Measurements from ENCODE around the gene IL1F10. TPM values are rescaled to one million over a fixed set of nuclear protein-coding genes. Genes with fewer than 3 reads are reported as not detected.

IL1F10 gene, protein sequence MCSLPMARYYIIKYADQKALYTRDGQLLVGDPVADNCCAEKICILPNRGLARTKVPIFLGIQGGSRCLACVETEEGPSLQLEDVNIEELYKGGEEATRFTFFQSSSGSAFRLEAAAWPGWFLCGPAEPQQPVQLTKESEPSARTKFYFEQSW
- not detected for total RNA-seq
- long read RNA-seq, result 0 reads

DNA sequence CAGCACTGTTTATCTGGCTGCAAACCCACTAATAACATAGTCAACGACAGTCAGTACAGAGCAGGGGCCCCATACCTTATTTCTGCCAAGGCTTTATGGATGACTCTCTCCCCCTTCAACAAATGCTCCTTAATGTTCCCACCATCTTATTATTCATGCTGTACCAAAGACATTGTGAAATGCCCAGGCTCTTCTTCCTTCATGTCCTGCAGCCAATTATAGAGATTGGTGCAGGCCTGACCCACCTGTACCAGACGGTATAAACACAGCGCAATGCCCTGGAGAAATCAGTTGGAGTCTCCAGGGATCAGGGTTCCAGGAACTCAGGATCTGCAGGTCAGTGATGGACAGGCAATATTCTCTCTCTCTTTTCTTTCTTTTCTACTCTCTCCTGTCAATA is at the start of gene IL1F10:
TSS of gene IL1F10 (plus strand) at position 290 of the 400 bp plus-strand sequence. CDS start 4,769 bp downstream, outside the sequence.
- H3K27ac ChIP-seq, result no peak within 1 kb of the TSS
- intact Hi-C loops (cut with DNase I), result no loop called here
- TF ChIP-seq, protein P1, sequence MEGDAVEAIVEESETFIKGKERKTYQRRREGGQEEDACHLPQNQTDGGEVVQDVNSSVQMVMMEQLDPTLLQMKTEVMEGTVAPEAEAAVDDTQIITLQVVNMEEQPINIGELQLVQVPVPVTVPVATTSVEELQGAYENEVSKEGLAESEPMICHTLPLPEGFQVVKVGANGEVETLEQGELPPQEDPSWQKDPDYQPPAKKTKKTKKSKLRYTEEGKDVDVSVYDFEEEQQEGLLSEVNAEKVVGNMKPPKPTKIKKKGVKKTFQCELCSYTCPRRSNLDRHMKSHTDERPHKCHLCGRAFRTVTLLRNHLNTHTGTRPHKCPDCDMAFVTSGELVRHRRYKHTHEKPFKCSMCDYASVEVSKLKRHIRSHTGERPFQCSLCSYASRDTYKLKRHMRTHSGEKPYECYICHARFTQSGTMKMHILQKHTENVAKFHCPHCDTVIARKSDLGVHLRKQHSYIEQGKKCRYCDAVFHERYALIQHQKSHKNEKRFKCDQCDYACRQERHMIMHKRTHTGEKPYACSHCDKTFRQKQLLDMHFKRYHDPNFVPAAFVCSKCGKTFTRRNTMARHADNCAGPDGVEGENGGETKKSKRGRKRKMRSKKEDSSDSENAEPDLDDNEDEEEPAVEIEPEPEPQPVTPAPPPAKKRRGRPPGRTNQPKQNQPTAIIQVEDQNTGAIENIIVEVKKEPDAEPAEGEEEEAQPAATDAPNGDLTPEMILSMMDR (IDR thresholded peaks at IDR 0.05), result no peak
- H3K4me3 ChIP-seq, result no peak within 1 kb of the TSS
- no peaks in the 10 kb centered on the region for H3K27me3 ChIP-seq
- H3K4me1 ChIP-seq, result no peaks in the 10 kb centered on the region
- no peak for DNase-seq
- H3K9me3 ChIP-seq, result no peaks in the 10 kb centered on the region
- ATAC-seq, result no peak
- no peaks in the 10 kb centered on the region for H3K36me3 ChIP-seq

- H3K4me1 ChIP-seq, result no peaks in the 10 kb centered on the region
- DNase-seq (no peak), ATAC-seq (no peak)
- no peaks in the 10 kb centered on the region for H3K9me3 ChIP-seq
- H3K4me3 ChIP-seq, result no peak overlapping the region
- H3K27ac ChIP-seq, result no peak overlapping the region
- peaks cover 18% of the 10 kb centered on the region for H3K27me3 ChIP-seq
- H3K36me3 ChIP-seq, result no peaks in the 10 kb centered on the region
- intact Hi-C loops (cut with DNase I), result no loop called here
- TF ChIP-seq, protein P1 (IDR thresholded peaks at IDR 0.05), result no peak
Measured at GRCh38 chr2:113018509-113018908, 49.3 kb upstream of the IL1F10 start.

GRCh38 chr2:113021312-113021711 is 46.5 kb upstream of the IL1F10 start:
- DNase-seq (no peak), ATAC-seq (no peak)
- Histone ChIP-seq H3K27me3 (peaks cover 4% of the 10 kb centered on the region), H3K36me3 (no peaks in the 10 kb centered on the region), H3K9me3 (no peaks in the 10 kb centered on the region), H3K27ac (no peak overlapping the region), H3K4me3 (no peak overlapping the region), H3K4me1 (no peaks in the 10 kb centered on the region)
- intact Hi-C loops (cut with DNase I), result no loop called here
- TF ChIP-seq, protein P1 (IDR thresholded peaks at IDR 0.05), result no peak

DNA sequence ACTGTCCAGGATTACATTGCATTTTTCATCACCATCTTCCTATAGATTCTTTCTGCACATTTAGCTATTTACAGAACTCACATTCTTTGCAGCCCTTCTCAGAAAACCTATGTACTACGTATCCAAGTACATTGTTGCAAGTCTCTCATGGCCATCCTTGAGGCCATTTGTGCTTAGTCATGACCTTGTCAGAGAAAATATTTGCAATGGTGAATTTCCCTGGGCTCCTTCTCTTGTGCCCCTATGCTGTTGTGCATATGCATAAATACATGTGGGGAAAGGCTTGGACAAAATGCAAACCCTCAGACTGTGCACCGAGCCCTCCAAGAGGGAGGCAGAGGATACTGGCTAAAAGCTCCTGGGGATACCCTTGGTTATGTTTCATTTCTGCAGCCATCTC is 43.0 kb upstream of the IL1F10 start:
- DNase-seq (no peak), ATAC-seq (no peak)
- Histone ChIP-seq H3K4me1 (no peaks in the 10 kb centered on the region), H3K36me3 (no peaks in the 10 kb centered on the region), H3K27ac (no peak overlapping the region), H3K9me3 (no peaks in the 10 kb centered on the region), H3K27me3 (peaks cover 4% of the 10 kb centered on the region), H3K4me3 (no peak overlapping the region)
- TF ChIP-seq, protein P1 (IDR thresholded peaks at IDR 0.05), result no peak
- intact Hi-C loops (cut with DNase I), result no loop called here

DNA sequence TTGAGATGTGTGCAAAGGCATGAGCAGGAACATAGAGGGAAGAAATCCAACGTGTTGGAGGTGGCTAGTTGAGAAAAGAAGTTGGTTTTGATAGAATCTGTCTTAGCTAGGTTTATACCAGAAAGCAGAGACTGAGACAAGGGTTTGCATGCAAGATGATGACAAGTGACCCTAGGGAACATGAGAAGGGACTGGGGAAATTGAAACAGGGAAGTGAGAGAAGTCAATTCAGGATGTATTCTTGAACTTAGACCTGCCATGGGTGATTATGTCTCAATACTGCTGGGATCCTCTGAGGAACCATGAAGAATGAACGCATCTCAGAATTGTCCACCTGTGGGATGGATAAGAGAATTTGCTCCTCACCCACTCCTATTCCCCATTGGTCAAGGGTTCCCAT is 42.0 kb upstream of the IL1F10 start:
- ATAC-seq (peak; percentile 72), DNase-seq (no peak)
- no peak overlapping the region for H3K27ac ChIP-seq
- TF ChIP-seq, protein P1 (IDR thresholded peaks at IDR 0.05), result no peak
- intact Hi-C loops (cut with DNase I), result no loop called here
- no peak overlapping the region for H3K4me3 ChIP-seq
- H3K36me3 ChIP-seq, result no peaks in the 10 kb centered on the region
- H3K4me1 ChIP-seq, result no peaks in the 10 kb centered on the region
- H3K27me3 ChIP-seq, result peaks cover 4% of the 10 kb centered on the region
- H3K9me3 ChIP-seq, result no peaks in the 10 kb centered on the region

- TF ChIP-seq, protein P1 (IDR thresholded peaks at IDR 0.05), result no peak
- no peak overlapping the region for H3K27ac ChIP-seq
- no peaks in the 10 kb centered on the region for H3K27me3 ChIP-seq
- no peaks in the 10 kb centered on the region for H3K4me1 ChIP-seq
- H3K9me3 ChIP-seq, result no peaks in the 10 kb centered on the region
- H3K4me3 ChIP-seq, result no peak overlapping the region
- intact Hi-C loops (cut with DNase I), result no loop called here
- H3K36me3 ChIP-seq, result no peaks in the 10 kb centered on the region
- DNase-seq (no peak), ATAC-seq (no peak)
Measured at GRCh38 chr2:113027691-113028090, 40.1 kb upstream of the IL1F10 start.

Measured in upper lobe of right lung (tissue), 1 donor.